KG1 (cell line): ENCODE results near the gene MRPS2.
"Not testable (repeated sequence)": the region's sequence is repeated elsewhere in the genome, so short reads cannot be mapped to it uniquely, and the experiment has no call there.

Experiments
- DNase-seq: peaks from one replicate; lab custom pipeline; 2025; lab: John Stamatoyannopoulos, UW

MRPS2 gene

DNA sequence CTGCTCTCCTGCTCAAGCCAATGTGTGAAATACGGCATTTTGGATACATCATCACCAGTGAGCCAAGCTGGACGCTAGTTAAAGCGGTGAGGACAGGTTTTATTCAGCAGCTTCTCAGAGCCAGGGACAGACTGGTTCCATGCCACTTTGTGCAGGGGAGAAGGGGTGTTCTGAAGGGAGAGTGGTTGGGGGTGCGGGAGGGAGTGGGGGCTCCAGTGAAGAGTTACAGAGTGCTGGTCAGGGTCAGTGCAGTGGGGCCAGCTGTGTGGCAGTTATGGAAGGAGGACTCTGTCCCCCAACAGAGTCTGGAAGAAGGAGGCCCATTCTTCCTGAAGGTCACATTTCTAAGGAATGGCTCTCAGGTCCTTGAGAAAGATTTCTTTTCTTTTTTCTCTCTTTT is 34.3 kb downstream of the MRPS2 start:
- not testable (repeated sequence) for DNase-seq

DNA sequence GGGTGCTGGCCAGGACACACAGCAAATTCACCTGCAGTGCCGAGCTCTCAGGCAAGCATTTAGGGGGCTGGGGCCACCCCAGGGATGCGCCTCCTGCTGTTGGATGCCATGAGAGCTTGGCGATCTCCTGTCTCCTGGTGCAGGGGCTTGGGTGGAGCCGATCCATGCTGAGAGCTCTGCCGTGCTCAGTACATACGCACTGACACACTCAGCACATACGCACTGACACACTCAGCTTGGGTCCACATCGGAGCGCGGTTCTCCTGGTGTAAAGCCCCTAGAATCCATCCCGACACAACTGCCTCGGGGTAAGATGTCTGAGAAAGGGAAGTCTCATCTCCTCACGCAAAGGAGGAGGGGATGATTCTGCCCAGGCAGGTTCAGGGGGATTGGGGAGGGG is 35.1 kb downstream of the MRPS2 start:
- DNase-seq: not testable (repeated sequence)

DNA sequence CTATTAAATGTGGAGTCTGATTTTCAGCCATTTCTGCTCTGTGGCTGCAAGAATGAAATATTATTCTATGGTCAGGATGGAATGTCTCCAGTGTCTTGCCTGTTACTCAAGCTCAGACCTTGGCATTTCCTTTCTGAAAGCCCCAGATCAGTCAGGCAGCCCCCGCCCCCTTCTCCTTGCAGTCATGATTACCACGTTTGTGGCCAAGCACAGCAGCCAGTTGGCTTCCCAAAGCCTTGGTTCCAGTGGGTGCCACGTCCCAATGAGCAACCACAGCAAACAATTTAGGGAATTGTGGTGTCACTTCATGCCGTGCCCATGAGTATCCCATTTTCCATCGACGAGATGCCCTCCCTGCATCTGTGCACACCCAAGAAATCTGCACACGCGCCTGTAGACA is 35.7 kb downstream of the MRPS2 start:
- DNase-seq: no peak

DNA sequence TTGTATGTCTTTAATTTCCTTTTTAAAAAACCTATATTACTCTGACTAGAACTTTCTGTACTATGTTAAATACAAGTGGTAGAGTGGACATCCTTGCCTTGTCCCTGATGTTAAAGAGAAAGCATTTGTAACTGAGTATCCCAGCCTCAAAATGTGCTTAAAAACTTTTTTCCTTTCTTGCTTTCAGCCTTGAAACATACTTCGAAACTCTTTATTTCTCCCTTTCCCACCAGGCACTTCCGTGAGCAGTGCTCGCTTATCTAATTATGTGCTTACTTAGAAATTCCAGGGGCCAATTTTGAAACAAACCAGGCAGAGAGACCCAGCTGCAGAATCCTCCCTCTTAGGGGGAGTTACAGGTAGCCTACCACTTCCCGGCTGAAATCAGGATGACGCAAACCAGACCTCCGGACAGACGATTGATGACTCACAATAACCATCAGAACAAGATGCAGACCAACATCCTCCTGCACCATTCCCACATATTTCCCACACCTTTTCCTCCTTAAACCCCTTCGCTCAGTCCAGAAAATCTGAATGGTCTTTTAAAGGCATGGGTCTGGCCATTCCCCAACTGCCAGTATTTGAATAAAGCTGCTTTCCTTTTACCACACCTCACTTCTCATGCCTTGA is 42.9 kb downstream of the MRPS2 start:
- not testable (repeated sequence) for DNase-seq

DNA sequence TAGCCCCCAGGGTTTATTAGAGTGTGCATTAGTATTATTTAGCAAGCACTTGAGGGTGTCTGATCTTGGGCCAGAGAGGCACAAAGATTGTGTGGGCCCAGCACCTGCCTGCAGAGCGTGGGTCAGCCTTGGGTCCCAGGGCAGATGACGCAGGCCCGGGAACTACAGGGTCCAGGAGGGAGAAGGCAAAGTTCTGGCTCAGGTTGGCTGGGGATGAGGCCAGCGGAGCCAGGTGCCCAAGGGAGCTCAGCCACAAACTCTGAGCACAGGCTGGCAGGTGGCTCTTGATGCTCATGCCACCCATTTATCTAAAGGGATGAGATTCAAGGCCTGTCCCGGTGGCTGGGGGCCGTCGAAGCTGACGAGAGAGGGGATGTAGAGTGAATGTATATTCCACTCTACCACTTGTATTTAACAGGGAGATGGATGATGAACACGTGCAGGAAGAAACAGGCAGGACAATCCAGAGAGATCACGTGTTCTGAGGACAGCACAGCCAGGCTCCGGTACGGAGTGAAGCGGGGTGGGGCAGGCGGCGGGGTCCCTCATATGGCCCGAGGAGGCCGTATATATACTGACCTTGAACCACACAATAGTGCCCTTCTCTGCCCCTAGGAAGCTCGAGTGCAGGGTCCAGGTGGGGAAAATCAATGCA is 44.6 kb downstream of the MRPS2 start:
- DNase-seq: no peak

DNA sequence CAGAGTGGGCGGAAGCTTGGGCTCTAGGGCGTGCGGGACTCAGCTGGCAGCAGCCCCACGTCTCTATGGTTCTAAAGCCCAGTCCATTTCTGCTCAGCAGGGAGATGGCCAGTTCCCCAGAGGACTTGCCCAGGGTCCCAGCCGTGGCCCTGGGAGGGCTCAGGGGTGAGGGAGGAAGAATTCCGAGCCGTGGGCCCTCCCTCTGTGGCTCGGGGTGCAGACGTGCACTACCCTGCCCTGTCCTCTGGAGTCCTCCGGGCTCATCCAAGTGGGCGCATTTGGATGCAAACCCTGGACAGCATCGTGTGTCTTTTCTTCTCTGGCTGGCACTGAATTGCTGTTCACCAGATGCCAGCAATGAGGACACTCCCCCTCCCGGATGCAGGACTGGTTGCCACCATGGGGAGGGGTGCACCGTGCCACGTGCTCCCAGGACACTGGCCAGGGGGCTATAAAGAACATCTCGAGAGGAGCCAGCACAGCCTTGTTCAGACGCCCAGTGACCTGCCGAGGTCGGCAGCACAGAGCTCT is 45.2 kb downstream of the MRPS2 start, which contains the start of gene OBP2A:
Gene OBP2A, plus strand, starts transcription at position 481 of the 531 bp plus-strand sequence. CDS start 55 bp downstream, outside the sequence.
- DNase-seq: not testable (repeated sequence)

DNA sequence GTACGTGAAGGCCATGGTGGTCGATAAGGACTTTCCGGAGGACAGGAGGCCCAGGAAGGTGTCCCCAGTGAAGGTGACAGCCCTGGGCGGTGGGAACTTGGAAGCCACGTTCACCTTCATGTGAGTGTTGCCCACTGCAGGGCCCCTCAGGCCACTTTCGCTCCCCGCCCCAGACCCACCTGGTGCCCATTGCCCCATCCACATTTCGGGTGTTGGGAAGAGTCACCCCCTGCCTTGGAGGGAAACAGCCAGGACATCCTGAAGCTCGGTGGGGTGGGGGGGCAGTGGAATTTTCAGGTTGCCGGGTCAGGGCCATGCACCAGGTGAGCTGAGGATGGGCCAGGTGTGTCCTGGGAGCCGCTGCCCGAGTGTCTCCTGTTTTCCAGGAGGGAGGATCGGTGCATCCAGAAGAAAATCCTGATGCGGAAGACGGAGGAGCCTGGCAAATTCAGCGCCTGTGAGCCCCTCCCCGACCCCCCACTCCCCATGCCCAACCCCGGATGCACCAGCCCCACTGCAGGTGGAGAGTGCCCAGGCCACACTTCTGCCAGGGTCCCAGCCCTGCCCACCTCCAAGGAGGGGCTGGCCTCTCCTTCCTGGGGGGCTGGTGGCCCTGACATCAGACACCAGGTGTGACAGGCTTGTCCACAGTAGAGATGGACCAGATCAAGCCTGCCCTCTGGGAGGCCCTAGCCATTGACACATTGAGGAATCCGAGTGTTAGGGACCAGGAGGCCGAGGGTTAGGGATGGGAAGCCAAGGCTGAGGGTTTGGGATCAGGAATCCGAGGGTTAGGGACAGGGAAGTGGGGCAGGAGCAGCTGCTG is 46.5 kb downstream of the MRPS2 start:
- DNase-seq: not testable (repeated sequence)

DNA sequence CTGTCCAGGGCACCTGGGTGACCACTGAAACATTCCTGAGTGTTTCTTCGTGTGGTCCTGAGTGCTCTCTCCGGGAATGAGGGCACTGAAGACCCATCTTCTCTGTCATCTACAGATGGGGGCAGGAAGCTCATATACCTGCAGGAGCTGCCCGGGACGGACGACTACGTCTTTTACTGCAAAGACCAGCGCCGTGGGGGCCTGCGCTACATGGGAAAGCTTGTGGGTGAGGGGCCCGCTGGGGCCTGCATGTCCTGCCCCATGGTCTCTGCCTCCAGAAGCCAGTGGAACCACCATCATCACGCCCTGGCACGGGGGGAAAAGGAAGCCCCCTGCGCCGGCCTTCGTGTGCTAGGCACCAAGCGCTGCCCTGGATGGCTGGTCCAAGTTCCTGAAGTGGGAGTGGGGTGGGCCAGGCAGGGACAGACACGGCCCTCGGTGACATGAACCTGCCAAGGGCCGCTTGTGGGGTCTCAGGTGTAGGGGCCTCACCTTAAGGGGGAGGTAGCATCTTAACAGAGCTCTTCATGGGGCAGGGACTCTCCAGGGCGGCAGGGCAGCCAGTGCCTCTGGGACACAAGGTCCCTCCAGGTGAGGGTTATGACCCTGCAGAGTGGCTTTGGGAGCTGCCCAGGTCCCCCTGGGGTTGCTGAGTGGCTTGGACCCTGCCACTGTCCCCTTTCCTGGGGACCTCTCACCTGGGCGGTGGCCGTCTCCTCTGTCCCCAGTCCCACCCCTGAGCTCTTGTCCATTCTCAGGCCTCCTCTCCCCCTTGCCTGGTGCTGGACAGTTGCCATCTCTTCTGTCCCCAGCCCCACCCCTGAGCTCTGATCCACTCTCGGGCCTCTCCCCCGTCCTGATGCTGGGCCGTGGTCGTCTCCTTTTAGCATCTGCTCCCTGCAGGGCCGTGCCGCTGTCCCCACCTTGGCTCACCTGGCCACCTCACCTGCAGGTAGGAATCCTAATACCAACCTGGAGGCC is 47.6 kb downstream of the MRPS2 start:
- no peak for DNase-seq

DNA sequence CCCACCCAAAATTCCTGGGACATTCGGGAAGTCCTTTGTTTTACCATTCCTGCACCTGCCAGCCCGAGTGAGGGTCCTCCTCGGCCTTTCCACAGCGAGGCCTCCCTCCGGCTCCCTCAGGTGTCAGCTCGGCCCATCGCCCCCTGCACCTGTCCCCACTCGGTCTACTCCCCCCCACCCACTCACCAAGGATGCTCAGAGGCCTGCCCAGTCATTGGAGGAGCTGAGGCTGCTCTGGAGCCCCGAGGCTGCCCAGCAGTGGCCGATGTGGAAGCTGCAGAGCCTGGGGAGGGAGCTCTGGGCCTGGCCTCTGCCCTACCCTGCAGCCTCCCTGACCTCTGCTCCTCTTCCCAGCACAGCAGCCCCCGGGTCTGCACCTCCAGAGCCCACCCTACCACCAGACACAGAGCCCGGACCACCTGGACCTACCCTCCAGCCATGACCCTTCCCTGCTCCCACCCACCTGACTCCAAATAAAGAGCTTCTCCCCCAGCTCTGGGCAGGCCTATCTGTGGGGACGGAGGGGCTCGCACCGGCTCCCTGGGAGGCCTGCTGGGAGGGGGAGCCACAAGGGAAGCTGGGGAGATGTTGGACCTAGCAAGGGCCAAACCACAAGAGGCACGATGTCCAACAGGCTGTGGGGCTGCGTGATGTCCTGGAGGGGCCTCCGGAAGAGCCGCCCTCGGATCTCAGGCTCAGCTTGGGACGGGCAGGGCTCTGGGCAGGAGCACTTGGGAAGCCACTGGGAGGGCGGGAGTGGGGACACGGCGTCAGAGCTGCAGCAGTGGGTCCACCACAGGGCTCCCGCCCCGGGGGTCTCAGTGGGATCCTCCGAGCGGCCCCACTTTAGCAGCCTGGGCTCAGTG is 49.2 kb downstream of the MRPS2 start:
- not testable (repeated sequence) for DNase-seq

DNA sequence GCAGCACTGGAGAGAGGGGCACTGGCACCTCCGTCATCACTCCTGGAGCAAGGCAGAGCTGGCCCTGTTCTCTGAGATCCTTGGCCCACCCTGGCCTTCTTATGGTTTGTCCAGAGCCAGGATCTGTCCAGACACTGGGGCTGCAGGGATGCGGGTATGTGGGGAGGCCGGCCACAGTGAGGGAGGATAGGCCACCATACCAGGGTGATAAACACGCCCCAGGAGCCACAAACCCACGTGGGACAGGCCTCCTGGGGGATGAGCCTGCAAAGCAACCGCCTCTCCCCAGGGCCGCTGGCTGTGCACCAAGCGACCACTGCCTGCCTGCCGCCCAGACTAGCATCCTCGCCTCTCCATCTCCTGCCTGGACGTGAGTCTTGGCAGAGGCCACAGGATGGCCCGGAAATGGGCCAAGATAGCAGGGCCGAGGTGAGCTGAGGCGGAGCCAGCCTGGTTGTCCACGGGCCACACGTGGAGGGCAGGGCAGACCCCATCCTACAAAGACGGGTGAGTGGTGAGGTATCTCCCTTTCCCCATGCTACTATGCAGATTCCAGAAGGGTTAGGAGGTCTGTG is 49.9 kb downstream of the MRPS2 start:
- DNase-seq: no peak

DNA sequence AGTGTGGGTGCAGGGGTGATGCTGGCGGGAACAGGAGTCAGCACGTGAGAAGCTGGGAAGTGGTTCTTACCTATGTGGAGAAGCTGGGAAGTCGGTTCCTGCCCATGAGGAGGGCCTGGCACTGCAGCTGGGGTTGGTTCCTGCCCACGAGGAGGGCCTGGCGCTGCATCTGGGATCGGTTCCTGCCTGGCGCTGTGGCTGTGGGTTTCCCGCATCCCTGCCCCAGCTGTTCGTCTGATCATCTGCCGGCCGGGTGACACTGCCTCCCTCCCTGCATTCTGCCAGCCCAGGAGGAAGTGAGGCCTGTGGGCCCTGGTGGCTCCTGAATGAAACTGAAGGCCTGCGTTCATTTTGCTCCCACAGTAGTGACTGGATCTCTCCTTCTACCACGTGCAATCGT is 50.5 kb downstream of the MRPS2 start:
- no peak for DNase-seq

DNA sequence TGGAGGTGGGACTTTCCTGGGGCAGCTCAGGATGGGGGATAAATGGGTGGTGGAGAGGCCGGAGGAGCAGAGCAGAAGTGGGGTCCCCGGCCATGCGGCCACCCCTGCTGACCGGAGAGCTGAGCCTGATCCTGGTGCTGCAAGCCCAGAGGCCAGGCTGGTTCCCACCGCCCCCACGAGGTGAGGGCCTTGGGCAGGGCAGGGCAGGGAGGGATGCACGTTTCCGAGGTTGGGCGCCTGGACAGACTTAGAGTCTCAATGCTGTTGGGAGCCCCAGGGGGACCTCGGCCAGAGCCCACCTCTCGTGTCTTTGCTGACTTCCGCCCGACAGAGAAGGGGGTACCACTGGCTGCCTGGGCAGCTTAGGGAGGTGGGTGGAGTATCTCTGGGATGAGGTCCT is 51.0 kb downstream of the MRPS2 start:
- no peak for DNase-seq

DNA sequence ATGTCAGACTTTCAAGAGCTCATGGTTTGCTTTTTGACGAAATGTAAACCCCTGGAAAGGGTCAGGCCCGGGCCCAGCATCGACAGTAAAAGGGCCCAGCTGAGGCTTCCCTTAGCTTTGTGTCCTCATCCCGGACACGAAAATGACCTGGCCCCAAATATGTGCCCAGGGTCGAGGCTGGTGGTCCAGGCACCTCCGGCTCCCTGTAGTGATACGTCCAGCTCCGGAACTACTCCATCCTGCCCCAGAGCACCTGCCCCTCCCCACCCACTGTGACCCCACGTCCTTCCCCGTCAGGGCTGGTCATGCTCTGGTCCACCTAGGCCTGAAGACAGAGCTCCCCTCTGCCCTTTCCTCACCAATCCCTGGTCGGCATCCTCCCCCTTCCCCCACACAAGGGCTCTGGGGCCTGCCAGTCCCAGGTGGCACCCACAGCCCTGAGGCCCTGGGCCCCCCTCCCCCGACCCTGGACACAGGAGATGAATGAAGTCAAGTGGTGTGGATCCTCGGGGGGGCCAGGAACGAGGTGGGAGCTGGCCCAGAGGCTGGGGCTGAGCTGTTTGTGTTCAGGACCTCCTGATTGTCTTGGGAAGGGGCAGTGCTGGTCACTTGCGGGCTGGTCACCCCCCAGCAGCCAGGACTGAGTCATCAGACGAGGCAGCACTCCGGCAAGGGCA is 51.7 kb downstream of the MRPS2 start:
- DNase-seq: no peak

DNA sequence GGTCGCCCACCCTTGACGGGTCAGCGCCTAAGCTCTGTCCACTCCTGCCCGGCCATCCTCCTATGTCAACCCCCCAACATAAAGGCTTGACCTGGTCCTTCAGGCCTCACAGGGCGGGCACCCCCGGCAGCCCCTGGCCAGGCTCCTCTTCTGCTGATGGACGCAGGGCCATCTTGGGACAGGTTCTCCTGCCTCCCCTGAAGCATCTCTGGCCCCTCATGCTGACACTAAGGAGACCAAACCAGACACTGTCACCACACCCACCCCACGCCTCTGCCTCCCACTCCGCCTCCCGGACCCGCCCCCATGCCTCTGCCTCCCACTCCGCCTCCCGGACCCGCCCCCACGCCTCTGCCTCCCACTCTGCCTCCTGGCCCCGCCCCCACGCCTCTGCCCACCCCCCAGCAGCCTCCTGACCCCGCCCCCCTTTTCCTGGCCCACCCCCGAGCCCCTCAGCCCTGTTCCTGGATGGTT is 52.3 kb downstream of the MRPS2 start:
- DNase-seq: no peak
